Measurements from ENCODE around the gene PLCB3.

- TF ChIP-seq POLR2A (IDR thresholded peaks at IDR 0.05; ENCODE audit: low read depth, low read length) (no peak), POLR2AphosphoS5 (IDR thresholded peaks at IDR 0.05; ENCODE audit: low read depth, low read length) (no peak), TAF1 (IDR thresholded peaks at IDR 0.05; ENCODE audit: low read depth, low read length) (no peak), PAX5 (IDR thresholded peaks at IDR 0.05; ENCODE audit: insufficient read depth, low read length, severe bottlenecking) (no peak), POU2F2 (IDR thresholded peaks at IDR 0.05; ENCODE audit: low read depth, low read length) (no peak), SPI1 (IDR thresholded peaks at IDR 0.05; ENCODE audit: low read depth, low read length) (no peak)
Observed at GRCh38 chr11:64265176-64266160, 14.1 kb downstream of the PLCB3 start.
